ENCODE data around the gene PPP1R2B.
A peak's percentile ranks its signal among the peaks of the same experiment; 100 is the strongest.

The PPP1R2B gene

DNA sequence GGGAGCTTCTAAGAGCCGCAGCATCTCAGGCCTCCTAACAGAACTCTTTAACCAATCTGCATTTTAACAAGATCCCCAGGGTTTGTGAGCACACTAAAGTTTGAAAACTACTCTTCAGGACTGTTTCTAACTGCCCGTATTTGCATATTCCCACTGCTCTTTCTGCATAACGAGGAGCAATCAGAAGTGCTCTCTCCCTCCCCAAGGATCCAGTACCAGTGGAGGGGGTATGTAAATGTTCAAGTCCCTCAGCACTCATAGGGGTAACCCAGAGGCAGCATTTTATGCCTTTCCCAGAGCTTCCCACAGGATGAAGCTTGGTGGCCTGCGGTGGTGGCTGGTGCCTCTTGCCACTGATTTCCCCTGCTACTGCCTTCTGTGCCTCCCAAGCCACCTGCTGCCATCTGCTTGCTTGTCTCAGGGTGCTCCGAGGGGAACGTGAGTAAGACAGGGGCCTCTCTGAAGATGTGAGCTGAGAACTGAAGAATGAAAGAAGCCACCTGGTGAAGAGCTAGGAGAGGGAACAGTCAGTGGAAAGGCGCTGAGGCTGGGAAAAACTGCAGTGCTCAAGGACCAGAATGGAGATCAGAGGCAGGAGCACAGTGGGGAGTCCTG, 30.0 kb upstream of the PPP1R2B start:
- TF ChIP-seq, protein P1, sequence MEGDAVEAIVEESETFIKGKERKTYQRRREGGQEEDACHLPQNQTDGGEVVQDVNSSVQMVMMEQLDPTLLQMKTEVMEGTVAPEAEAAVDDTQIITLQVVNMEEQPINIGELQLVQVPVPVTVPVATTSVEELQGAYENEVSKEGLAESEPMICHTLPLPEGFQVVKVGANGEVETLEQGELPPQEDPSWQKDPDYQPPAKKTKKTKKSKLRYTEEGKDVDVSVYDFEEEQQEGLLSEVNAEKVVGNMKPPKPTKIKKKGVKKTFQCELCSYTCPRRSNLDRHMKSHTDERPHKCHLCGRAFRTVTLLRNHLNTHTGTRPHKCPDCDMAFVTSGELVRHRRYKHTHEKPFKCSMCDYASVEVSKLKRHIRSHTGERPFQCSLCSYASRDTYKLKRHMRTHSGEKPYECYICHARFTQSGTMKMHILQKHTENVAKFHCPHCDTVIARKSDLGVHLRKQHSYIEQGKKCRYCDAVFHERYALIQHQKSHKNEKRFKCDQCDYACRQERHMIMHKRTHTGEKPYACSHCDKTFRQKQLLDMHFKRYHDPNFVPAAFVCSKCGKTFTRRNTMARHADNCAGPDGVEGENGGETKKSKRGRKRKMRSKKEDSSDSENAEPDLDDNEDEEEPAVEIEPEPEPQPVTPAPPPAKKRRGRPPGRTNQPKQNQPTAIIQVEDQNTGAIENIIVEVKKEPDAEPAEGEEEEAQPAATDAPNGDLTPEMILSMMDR (IDR thresholded peaks at IDR 0.05; ENCODE audit: borderline replicate concordance, insufficient read depth, low read depth, low read length), result no peak
- no peak overlapping the region for H3K4me3 ChIP-seq (ENCODE audit: low read depth, low read length)

DNA sequence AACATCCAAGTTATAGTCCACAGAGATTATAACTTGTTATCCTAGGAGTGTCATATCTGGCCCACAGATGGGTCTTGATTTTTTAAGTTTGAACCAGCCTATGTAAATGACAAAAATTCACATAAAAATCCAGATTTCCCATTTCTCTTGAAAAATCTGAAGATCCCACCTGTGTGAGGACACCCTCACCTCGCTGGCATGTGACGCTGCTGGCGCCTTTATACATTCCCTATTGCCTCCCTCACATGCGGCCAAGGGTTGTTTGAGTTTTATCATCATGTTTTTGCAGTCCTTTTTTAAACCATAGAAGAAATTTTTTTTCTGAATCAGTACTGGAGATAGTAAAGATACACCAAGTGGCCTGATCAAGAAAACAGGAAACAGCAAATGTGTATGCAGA, 25.9 kb upstream of the PPP1R2B start:
- no peak overlapping the region for H3K4me3 ChIP-seq (ENCODE audit: low read depth, low read length)
- TF ChIP-seq, protein P1 (IDR thresholded peaks at IDR 0.05; ENCODE audit: borderline replicate concordance, insufficient read depth, low read depth, low read length), result no peak

DNA sequence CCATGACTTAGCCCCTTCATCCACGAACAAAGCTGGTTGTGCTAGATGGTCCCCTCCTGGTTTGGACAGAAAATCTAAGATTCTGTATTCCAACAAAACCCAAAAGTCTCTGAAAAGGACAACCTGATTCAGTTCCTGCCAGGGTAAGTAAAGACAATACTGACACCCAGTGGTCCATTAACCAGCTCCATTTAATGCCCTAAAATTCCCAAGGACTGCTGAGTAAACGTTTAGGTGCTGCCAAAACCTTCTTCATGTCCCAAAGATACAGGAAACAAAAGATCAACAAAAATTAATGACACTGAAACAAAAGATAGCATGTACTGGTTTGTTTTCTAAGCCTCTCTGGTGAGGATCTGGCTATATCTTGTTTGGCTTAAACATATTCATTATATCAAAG, 25.3 kb upstream of the PPP1R2B start:
- TF ChIP-seq, protein P1 (IDR thresholded peaks at IDR 0.05; ENCODE audit: borderline replicate concordance, insufficient read depth, low read depth, low read length), result no peak
- H3K4me3 ChIP-seq (ENCODE audit: low read depth, low read length), result no peak overlapping the region

DNA sequence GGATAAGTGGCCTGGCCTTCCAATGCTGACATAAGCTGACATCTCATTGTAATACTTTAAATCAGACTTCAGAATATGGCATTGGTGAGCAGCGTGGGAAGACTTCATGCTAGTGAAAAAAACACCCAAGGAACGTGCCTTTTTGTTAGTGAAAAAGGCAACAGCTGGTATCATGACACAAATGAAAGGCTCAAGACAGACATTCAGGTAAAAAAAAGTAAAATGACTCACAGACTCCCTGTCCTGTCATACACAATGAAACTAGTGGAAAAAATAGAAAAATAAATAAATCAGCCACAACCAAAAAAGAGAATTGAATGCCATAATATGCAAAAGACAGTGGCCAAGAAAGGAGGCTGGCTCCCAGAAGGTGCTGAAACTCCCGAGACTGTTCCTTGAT, 24.4 kb upstream of the PPP1R2B start:
- TF ChIP-seq, protein P1 (IDR thresholded peaks at IDR 0.05; ENCODE audit: borderline replicate concordance, insufficient read depth, low read depth, low read length), result no peak
- no peak overlapping the region for H3K4me3 ChIP-seq (ENCODE audit: low read depth, low read length)

DNA sequence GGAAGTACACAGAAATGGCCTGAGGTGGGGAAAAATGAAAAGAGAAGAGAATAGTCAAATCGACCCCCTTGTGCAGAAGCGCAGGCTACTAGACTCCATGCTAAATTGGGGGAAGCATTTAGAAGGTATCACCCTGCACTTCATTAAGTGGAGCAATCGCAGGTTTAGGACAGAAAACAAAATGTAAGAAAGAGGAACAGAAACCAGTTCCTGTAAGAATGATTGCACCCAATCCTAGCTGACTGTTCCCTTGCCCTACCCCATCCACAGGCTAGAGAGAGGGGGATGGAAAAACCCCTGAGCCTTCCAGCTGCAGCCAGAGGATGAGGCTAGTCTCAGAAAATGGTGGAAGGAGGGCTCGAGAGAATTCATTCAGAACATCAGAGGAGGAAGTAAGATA, 23.9 kb upstream of the PPP1R2B start:
- H3K4me3 ChIP-seq (ENCODE audit: low read depth, low read length), result no peak overlapping the region
- TF ChIP-seq, protein P1 (IDR thresholded peaks at IDR 0.05; ENCODE audit: borderline replicate concordance, insufficient read depth, low read depth, low read length), result no peak

DNA sequence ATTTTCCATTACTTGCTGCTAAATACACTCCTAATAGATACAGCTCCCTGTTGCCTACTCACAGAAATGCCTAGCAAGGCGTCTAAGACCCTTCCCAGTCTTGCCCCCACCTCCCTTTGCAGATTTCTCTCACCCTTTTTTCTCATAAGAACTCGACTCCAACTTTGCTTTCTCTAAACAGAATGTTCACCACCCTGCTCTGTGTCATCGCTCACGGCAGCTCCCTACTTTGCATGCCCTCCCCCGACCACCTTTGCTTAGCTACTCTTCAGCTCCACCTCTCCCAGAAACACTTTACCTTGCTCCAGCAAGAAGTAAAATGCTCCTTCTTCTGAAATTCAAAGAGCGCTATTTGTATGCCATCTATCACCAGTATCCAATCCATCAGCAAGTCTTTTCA, 15.2 kb upstream of the PPP1R2B start:
- H3K4me3 ChIP-seq (ENCODE audit: low read depth, low read length), result no peak overlapping the region
- TF ChIP-seq, protein P1 (IDR thresholded peaks at IDR 0.05; ENCODE audit: borderline replicate concordance, insufficient read depth, low read depth, low read length), result no peak

DNA sequence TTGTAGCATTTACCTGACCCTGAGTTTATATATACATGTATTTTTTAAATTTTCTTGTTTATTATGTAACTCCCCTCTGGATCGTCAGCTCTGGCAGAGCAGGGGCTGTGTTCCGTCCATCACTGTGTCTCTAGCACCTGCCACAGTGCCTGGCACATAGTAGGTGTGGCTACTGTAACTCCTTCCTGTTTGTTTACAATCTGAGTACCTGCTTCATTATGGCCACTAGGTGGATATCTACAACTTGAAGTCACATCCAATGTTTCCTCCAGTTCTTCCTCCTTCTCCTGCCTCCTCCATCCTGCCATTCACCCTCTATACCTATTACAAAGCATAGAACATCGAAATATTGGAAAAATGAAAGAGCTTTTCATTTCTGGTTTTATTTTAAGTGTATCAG, 14.2 kb upstream of the PPP1R2B start:
- TF ChIP-seq, protein P1 (IDR thresholded peaks at IDR 0.05; ENCODE audit: borderline replicate concordance, insufficient read depth, low read depth, low read length), result peak; percentile 49; the same call in 1 of the 2 replicates
- H3K4me3 ChIP-seq (ENCODE audit: low read depth, low read length), result no peak overlapping the region
